WTC11 (cell line): ENCODE data around the gene CAMTA1.

ENCODE experiments used
- CTCF ChIP-seq: fragments of 200-600 bp; IDR thresholded peaks from 2 replicates; pipeline ENCODE4 v1.8.0; 2022; ENCODE audit warnings: antibody characterized with exemption
- E2F1 ChIP-seq: sonication (generic); formaldehyde crosslinking; IDR thresholded peaks from 2 replicates; pipeline ENCODE4 v1.8.0; 2022; ENCODE audit warnings: mild to moderate bottlenecking, missing genetic modification reagents
- FOXP4 ChIP-seq: sonication (generic); formaldehyde crosslinking; IDR thresholded peaks from 2 replicates; pipeline ENCODE4 v1.8.0; 2022; ENCODE audit warnings: mild to moderate bottlenecking, missing genetic modification reagents
- IRF2 ChIP-seq: sonication (generic); formaldehyde crosslinking; IDR thresholded peaks from 2 replicates; pipeline ENCODE4 v1.8.0; 2022; ENCODE audit warnings: low read depth, missing genetic modification reagents, borderline replicate concordance
- MAX ChIP-seq: sonication (generic); formaldehyde crosslinking; IDR thresholded peaks from 2 replicates; pipeline ENCODE4 v1.8.0; 2022; ENCODE audit warnings: mild to moderate bottlenecking, missing genetic modification reagents
- MYBL2 ChIP-seq: sonication (generic); formaldehyde crosslinking; IDR thresholded peaks from 2 replicates; pipeline ENCODE4 v1.8.1; 2023; ENCODE audit warnings: mild to moderate bottlenecking, moderate library complexity, missing genetic modification reagents
- NFYB ChIP-seq: sonication (generic); formaldehyde crosslinking; conservative IDR thresholded peaks from 2 replicates; pipeline ENCODE4 v1.8.0; 2022; ENCODE audit warnings: low read depth, missing genetic modification reagents
- NR1H2 ChIP-seq: sonication (generic); formaldehyde crosslinking; IDR thresholded peaks from 2 replicates; pipeline ENCODE4 v1.9.0; 2021; ENCODE audit warnings: mild to moderate bottlenecking, moderate library complexity, missing genetic modification reagents
- SMAD3 ChIP-seq: sonication (generic); formaldehyde crosslinking; IDR thresholded peaks from 2 replicates; pipeline ENCODE4 v1.8.0; 2022; ENCODE audit warnings: missing genetic modification reagents, mild to moderate bottlenecking, borderline replicate concordance
- USF2 ChIP-seq: sonication (generic); formaldehyde crosslinking; IDR thresholded peaks from 2 replicates; pipeline ENCODE4 v1.8.1; 2023; ENCODE audit warnings: mild to moderate bottlenecking, missing genetic modification reagents, moderate library complexity
- ZBTB43 ChIP-seq: sonication (generic); formaldehyde crosslinking; IDR thresholded peaks from 2 replicates; pipeline ENCODE4 v1.8.1; 2023; ENCODE audit warnings: mild to moderate bottlenecking, missing genetic modification reagents
- ZNF138 ChIP-seq: sonication (generic); formaldehyde crosslinking; conservative IDR thresholded peaks from 2 replicates; pipeline ENCODE4 v1.8.1; 2022; ENCODE audit warnings: mild to moderate bottlenecking, moderate library complexity, missing genetic modification reagents
- ZNF512 ChIP-seq: sonication (generic); formaldehyde crosslinking; IDR thresholded peaks from 2 replicates; pipeline ENCODE4 v1.8.1; 2022; ENCODE audit warnings: missing genetic modification reagents, borderline replicate concordance

- TF ChIP-seq FOXP4 (CRISPR knock-in tag): no peak
- TF ChIP-seq MYBL2 (CRISPR knock-in tag): no peak
- TF ChIP-seq MAX (CRISPR knock-in tag): no peak
- TF ChIP-seq USF2 (CRISPR knock-in tag): no peak
- no peak for TF ChIP-seq ZNF138
- TF ChIP-seq ZBTB43: no peak
- TF ChIP-seq IRF2 (CRISPR knock-in tag): no peak
- no peak for TF ChIP-seq ZNF512 (CRISPR knock-in tag)
- TF ChIP-seq E2F1 (CRISPR knock-in tag): no peak
- no peak for TF ChIP-seq CTCF
- no peak for TF ChIP-seq NR1H2 (CRISPR knock-in tag)
- no peak for TF ChIP-seq SMAD3 (CRISPR knock-in tag)
- no peak for TF ChIP-seq NFYB (CRISPR knock-in tag)
Measured at GRCh38 chr1:6886523-6886922, 101.3 kb downstream of the CAMTA1 start.
